Glomerular endothelial cell (primary cell): ENCODE data around the gene TNS4. TPM values are rescaled to one million over a fixed set of nuclear protein-coding genes. Genes with fewer than 3 reads are reported as not detected.

Experiments
- DNase-seq: peaks from one replicate; pipeline ENCODE4 v3.0.0-alpha.2; 2011; ENCODE audit warnings: low read depth, low spot score; ENCODE audit errors: extremely low read depth
- total RNA-seq: library from RNA; depleted of rRNA; stranded (reverse); fragments of >200 nt; gene quantifications from 2 replicates; pipeline ENCODE4 v1.2.3, GENCODE V29; 2015

The TNS4 gene
- total RNA-seq, 1 donor from 2014 or later = not detected

- no peak for DNase-seq
Observed at GRCh38 chr17:40475234-40475908, 26.1 kb downstream of the TNS4 start.

- DNase-seq = no peak
Observed at GRCh38 chr17:40474419-40475002, 26.9 kb downstream of the TNS4 start.

DNA sequence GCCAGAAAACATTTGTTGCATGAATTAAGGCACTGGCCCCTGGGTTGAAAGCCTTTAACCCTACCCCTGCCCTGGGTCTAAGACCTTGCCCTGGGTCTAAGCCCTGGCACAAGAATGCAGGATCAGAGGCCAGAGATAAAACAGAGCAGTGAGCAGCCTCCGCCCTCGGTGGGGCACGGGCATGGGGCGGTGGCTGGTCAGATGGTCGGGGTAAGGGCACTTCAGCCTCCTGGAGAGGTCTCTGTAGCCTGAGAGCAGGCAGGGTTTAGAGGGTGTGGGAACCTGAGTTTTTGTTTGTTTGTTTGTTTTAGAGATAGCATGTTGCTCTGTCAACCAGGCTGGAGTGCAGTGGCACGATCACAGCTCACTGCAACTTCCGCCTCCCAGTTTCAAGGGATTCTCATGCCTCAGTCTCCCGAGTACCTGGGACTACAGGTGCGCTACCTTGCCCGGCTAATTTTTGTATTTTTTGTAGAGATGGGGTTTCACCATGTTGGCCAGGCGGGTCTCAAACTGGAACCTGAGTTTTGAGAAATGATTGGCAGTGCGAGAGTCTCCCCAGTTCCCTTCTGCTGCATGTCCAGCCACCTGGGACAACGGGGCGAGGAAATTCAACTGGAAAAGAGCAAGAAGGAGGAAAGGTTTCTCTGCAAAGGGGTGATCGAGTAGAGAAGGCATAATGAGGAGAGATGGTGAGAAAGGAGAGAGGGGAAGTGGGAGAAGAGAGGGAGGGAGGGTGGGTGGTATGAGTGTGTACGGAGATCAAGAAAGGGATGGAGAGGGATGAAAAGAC is 27.7 kb downstream of the TNS4 start:
- no peak for DNase-seq

DNA sequence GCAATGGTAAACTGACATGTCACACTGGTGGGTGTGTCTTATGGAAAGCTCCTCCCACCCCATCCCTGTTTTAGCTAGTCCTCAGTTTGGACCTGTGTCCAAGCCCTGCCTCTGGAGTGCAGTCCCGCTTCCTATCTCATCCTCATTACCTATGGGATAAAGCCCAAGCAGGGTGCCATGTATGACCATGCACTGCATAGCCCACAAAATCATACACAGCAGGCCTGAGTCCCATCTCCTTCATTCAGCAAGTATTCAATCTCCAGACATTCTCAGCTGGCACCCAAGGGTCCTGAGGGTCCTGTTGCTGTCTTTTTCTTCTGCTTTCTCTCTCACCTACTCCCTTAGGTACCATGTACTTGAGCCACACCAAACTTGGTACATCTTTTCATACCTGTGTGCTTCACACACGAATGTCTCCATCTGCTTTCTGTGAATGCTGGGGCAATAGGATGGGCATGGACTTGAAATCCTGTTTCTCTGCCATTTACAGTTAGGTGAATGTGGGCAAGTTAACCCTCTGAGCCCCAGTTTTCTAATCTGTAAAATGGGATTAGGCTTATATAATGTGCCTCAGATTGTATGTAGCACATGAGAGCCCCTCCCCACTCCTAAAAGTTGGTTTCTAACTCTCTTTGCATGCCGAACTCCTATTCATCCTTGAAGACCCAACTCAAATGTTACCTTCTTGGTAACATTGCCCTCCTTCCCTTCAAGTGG is 28.5 kb downstream of the TNS4 start:
- DNase-seq = no peak

GRCh38 chr17:40471846-40472732 is 29.3 kb downstream of the TNS4 start:
- DNase-seq = no peak

GRCh38 chr17:40470932-40471828 is 30.2 kb downstream of the TNS4 start:
- DNase-seq = no peak

- DNase-seq = no peak
Observed at GRCh38 chr17:40469805-40470675, 31.4 kb downstream of the TNS4 start.

DNA sequence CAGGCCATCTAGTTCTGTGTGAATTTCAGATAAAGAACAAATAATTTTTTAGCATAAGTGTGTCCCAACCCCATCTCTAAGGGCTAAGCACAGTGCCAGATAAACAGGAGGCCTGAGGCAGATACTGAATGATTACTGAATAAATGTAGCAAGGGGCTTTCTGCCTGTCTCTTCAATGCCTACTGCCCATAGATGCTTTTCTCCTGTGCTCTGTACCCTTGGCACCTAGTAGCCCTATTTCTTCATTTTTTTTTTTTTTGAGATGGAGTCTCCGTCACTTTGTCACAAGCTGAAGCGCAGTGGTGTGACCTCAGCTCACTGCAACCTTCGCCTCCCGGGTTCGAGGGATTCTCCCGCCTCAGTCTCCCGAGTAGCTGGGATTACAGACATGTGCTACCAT is 32.9 kb downstream of the TNS4 start:
- DNase-seq = no peak

DNA sequence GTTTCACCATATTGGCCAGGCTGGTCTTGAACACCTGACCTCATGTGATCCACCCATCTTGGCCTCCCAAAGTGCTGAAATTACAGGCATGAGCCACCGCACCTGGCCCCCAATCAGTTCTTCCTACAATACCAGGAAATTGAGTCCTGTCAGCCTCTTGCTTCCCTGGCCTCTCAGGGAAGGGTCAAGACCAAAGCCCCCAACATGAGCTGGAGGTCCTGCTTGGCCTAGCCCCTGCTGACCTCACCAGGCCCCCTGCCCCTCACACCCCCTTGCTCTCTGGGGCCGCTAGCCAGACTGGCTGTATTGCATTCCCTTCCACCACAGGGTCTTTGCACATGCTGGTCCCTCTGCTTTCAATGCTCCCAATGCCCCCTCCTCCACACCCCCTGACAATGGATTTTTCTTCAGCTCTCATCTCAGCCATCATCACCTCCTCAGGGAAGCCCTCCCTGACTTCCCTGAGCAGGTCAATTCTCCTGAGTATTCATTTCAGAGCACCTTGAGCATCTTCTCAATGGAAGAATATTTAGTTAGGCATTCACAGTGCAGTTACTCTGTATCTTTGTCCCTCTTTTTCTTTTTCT is 34.0 kb downstream of the TNS4 start:
- DNase-seq = no peak

DNA sequence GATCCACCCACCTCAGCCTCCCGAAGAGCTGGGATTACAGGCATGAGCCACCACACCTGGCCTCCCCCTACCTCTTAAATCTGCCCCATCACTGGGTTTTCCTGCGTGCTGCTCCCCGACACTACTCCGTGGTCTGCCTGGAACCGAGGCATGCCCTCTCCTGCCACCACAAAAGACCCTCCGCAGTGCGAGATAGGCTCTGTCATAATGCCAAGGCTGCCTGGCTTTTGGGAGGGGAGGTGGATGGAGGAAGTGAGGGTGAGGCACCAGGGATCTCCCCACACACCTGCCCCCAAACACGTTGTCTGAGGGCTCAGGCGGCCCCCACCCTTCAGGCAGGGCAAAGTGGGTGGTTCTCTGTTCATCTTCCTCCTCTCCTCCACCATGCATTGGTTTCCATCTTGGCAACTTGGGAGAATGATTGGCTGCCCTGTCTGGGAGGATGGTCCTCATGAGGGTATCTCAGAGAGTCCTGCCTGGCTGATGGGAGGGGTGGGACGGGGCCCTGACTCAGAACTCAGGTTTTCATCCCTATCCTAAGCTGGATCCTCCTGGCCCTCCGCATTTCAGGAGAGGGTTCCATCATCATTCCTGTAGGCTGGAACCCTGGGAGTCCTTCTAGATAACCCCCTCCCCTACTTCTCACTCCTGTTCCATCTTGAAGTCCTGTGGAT is 35.0 kb downstream of the TNS4 start:
- no peak for DNase-seq

DNA sequence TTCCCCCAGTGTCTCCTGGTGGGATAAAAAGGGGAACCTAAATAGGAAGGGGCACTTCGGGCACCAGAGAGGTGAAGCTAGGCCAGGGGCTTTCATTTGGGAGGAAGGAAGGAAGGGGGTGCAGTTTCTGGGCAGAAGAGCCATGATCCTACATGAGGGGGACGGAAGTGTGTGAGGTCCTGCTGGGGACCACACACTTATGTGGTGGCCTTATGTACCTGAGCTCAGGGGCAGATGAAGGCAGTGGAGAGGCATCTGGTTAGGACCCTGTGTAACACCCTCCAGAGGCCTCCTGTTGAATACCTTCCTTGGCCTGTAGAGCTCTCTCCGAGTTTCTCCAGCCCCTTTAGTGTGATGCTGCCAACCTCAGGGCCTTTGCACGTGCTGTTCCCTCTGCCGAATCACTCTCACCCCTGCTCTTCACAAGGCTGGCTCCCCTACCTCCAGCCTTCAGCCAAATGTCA is 37.0 kb downstream of the TNS4 start:
- no peak for DNase-seq

- DNase-seq = no peak
Observed at GRCh38 chr17:40463122-40463550, 38.3 kb downstream of the TNS4 start.

- DNase-seq = no peak
Observed at GRCh38 chr17:40462343-40463121, 38.9 kb downstream of the TNS4 start.

- no peak for DNase-seq
Observed at GRCh38 chr17:40461732-40462342, 39.6 kb downstream of the TNS4 start.

DNA sequence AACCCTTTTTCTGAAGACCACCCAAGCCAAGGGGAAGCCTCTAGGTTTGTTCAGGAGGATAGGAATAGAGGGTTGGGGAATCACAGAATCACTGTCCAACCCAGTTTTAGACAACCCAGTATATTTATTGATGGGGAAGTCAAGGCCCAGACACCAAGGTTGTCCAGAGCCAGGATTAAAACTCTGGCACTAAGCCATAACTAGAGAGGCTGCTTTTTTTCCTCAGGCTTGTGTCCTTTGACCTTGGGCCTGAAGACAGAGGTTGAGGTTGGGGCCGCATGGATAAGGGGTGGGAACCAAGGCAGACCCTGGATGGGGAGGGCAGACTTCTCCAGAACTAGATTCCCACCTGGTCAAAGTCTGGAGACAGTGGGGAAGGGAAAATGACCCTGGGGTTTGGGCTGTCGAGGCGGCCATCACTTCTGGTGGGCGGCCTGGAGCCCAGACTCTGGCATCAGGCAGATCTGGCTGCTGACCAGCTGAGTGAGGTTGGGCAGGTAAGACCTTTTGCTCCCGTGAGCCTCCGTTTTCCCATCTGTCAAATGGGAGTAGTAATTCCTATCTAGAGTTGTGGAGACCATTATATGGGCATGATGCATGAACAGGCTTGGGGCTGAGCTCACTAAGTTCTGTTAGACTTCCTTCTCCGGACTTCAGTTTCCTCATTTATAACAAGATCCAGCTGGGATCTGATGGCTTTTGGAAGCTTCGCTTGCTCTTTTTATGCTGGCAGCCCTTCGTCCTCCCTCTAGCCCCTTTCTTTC is 40.3 kb downstream of the TNS4 start:
- DNase-seq = no peak
